ENCODE results near the gene RAD52. TPM values are rescaled to one million over a fixed set of nuclear protein-coding genes. Genes with fewer than 3 reads are reported as not detected.

RAD52 gene
- total RNA-seq, 1 experiment from 2014 or later = 19.2 TPM

GRCh38 chr12:879641-880040 lies 69.9 kb downstream of the RAD52 start:
- TF ChIP-seq JAZF1 (CRISPR knock-in tag; IDR thresholded peaks at IDR 0.05) (no peak), FOXK1 (CRISPR knock-in tag; IDR thresholded peaks at IDR 0.05) (no peak), NFATC4 (CRISPR knock-in tag; IDR thresholded peaks at IDR 0.05) (no peak), OVOL2 (CRISPR knock-in tag; IDR thresholded peaks at IDR 0.05; ENCODE audit: borderline replicate concordance) (no peak), RELA (CRISPR knock-in tag; IDR thresholded peaks at IDR 0.05; ENCODE audit: borderline replicate concordance) (no peak)
- H3K27me3 Mint-ChIP-seq (ENCODE audit: low read depth) = no peaks in the 10 kb centered on the region
- H3K4me3 Mint-ChIP-seq = no peak overlapping the region
- ChIA-PET POLR2A (no interaction called here), CTCF (no interaction called here)
- peaks cover 63% of the 10 kb centered on the region for H3K36me3 Mint-ChIP-seq
- no peak for DNase-seq (ENCODE audit: low spot score)
- H3K9me3 Mint-ChIP-seq = no peaks in the 10 kb centered on the region
- H3K4me1 Mint-ChIP-seq = no peaks in the 10 kb centered on the region
- no peak overlapping the region for H3K27ac Mint-ChIP-seq
- no peak for ATAC-seq

- ATAC-seq (no peak), DNase-seq (ENCODE audit: low spot score) (no peak)
- no peaks in the 10 kb centered on the region for H3K4me1 Mint-ChIP-seq
- ChIA-PET CTCF (no interaction called here), POLR2A (no interaction called here)
- H3K27ac Mint-ChIP-seq = no peak overlapping the region
- no peak for TF ChIP-seq TEAD1 (CRISPR knock-in tag; IDR thresholded peaks at IDR 0.05)
- TF ChIP-seq MAX (CRISPR knock-in tag; IDR thresholded peaks at IDR 0.05) = no peak
- no peak for TF ChIP-seq ZNF416 (CRISPR knock-in tag; IDR thresholded peaks at IDR 0.05)
- no peak for TF ChIP-seq EMX1 (CRISPR knock-in tag; IDR thresholded peaks at IDR 0.05)
- no peaks in the 10 kb centered on the region for H3K9me3 Mint-ChIP-seq
- no peaks in the 10 kb centered on the region for H3K27me3 Mint-ChIP-seq (ENCODE audit: low read depth)
- no peak overlapping the region for H3K4me3 Mint-ChIP-seq
- H3K36me3 Mint-ChIP-seq = peaks cover 20% of the 10 kb centered on the region
Measured at GRCh38 chr12:873954-874353, 75.5 kb downstream of the RAD52 start.

GRCh38 chr12:870378-870777 lies 79.1 kb downstream of the RAD52 start:
- no peak for TF ChIP-seq CREM (CRISPR knock-in tag; IDR thresholded peaks at IDR 0.05)
- TF ChIP-seq PRRX2 (CRISPR knock-in tag; IDR thresholded peaks at IDR 0.05) = no peak
- no peak for TF ChIP-seq ESRRA (CRISPR knock-in tag; IDR thresholded peaks at IDR 0.05; ENCODE audit: borderline replicate concordance)
- no peak for TF ChIP-seq NFATC4 (CRISPR knock-in tag; IDR thresholded peaks at IDR 0.05)
- no peak for TF ChIP-seq HMGXB4 (CRISPR knock-in tag; IDR thresholded peaks at IDR 0.05)
- no peak for TF ChIP-seq RELA (CRISPR knock-in tag; IDR thresholded peaks at IDR 0.05; ENCODE audit: borderline replicate concordance)
- H3K27ac Mint-ChIP-seq = no peak overlapping the region
- CTCF ChIA-PET = no interaction called here
- POLR2A ChIA-PET = no interaction called here
- H3K36me3 Mint-ChIP-seq = peaks cover 19% of the 10 kb centered on the region
- DNase-seq (ENCODE audit: low spot score) (no peak), ATAC-seq (no peak)
- H3K9me3 Mint-ChIP-seq = no peaks in the 10 kb centered on the region
- H3K27me3 Mint-ChIP-seq (ENCODE audit: low read depth) = no peaks in the 10 kb centered on the region
- no peaks in the 10 kb centered on the region for H3K4me1 Mint-ChIP-seq
- no peak overlapping the region for H3K4me3 Mint-ChIP-seq

GRCh38 chr12:868722-869121 lies 80.8 kb downstream of the RAD52 start:
- DNase-seq (ENCODE audit: low spot score) (no peak), ATAC-seq (peak; percentile 67)
- Mint-ChIP-seq H3K27me3 (ENCODE audit: low read depth) (no peaks in the 10 kb centered on the region), H3K4me3 (no peak overlapping the region), H3K4me1 (no peaks in the 10 kb centered on the region), H3K27ac (no peak overlapping the region; the same call in 1 of the 2 replicates), H3K9me3 (no peaks in the 10 kb centered on the region), H3K36me3 (peaks cover 25% of the 10 kb centered on the region)
- ChIA-PET POLR2A (no interaction called here), CTCF (interaction anchor here (0.8 kb wide), 1 partner anchor 293 kb away, joined by 3 read pairs; no protein-coding TSS in a partner anchor)
- TF ChIP-seq ZNF281 (CRISPR knock-in tag; IDR thresholded peaks at IDR 0.05) (no peak), SP1 (CRISPR knock-in tag; conservative IDR thresholded peaks at IDR 0.05) (no peak), JUN (CRISPR knock-in tag; IDR thresholded peaks at IDR 0.05) (no peak), TEAD1 (CRISPR knock-in tag; IDR thresholded peaks at IDR 0.05) (no peak), OVOL2 (CRISPR knock-in tag; IDR thresholded peaks at IDR 0.05; ENCODE audit: borderline replicate concordance) (no peak), KAT7 (CRISPR knock-in tag; IDR thresholded peaks at IDR 0.05; ENCODE audit: borderline replicate concordance) (no peak), SMAD4 (CRISPR knock-in tag; IDR thresholded peaks at IDR 0.05) (no peak), ZNF423 (CRISPR knock-in tag; IDR thresholded peaks at IDR 0.05) (no peak), NFYB (CRISPR knock-in tag; conservative IDR thresholded peaks at IDR 0.05; ENCODE audit: low read depth) (no peak), RORB (CRISPR knock-in tag; IDR thresholded peaks at IDR 0.05) (no peak), ATF6 (CRISPR knock-in tag; IDR thresholded peaks at IDR 0.05) (no peak), ETV6 (CRISPR knock-in tag; IDR thresholded peaks at IDR 0.05) (no peak)

Measured in WTC11 (cell line).